Cerebellar cortex (tissue), 1 donor: ENCODE data around the gene HIGD2A.

Experiments
- DNase-seq: peaks from one replicate; pipeline ENCODE4 v3.0.0-alpha.2; 2015; ENCODE audit warnings: low spot score

Gene HIGD2A

DNA sequence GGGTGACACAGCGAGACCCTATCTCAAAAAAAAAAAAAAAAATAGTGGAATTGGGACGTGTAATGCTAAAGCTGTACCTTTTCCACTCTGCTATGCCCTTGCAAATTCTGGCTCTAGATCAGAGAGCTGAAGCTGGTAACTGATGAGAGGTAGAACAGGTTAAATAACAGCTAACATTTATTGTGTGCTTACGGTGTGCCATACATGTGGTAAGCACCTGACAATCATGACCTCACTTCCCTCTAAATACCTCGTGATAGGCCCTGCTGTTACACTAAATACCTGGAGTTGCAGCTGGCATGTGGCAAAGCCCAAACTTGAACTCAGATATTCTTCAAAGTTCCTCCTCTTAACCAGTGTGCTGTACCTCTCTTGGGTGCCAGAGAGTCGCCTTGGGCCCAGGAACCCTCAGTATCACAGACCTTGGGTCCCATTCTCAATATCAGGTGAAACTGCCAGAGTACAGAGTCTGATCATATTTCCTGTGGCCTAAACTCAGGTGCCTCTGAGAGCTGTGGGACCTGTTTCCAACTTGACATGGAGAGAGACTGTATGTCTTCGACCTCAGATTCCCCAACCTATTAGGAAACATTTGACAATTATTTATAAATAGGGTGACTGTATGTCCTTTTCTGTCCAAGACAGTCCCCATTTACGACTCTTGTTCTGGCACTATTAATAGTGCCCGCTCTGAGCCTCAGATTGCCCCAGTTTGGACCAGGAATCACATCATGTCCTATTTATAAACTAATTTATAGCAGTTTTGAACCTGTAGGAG is 18.4 kb upstream of the HIGD2A start:
- DNase-seq = no peak

DNA sequence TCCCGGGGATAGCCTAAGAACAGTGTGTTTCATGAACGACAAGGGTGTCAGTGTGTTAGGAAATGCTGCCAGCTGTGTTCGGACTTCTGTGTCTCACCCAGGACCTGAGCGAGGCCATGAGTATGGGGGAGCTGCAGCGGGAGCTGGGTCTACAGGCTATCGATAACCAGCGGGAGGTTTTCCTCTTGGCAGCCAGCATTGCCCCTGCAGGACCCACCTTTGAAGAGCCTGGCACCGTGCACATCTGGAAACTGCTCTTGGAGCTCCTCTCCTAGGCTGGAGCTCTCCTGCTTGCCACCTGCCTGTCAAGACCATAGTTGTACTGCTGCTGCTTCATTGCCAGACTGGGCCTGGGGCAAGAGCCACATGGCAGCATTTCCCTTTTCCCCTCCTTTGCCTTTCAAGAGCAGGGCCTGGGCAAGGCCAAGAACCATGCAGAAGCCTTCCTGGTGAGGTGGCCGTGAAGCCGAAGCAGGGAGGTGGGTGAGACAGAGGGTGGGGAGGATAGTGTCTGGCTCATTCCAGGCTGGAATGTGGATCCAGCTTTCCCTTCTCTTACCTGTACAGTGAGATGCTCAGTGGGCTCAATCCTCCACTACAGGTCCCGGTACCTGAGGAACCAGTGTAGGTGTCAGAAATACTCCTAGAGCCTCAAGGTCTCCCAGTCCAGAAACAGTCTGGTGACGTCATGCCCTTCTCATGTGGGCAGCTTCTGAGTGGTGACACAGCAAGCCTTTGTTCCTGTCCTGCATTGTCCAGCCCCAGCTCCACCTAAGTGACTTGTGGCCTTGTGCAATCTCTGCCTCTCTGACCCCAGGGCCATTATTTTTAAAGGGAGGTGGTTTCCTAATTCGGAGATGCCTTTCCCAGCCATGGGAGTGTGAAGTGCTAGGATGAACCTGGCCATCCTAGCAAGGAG is 16.7 kb upstream of the HIGD2A start:
- no peak for DNase-seq

DNA sequence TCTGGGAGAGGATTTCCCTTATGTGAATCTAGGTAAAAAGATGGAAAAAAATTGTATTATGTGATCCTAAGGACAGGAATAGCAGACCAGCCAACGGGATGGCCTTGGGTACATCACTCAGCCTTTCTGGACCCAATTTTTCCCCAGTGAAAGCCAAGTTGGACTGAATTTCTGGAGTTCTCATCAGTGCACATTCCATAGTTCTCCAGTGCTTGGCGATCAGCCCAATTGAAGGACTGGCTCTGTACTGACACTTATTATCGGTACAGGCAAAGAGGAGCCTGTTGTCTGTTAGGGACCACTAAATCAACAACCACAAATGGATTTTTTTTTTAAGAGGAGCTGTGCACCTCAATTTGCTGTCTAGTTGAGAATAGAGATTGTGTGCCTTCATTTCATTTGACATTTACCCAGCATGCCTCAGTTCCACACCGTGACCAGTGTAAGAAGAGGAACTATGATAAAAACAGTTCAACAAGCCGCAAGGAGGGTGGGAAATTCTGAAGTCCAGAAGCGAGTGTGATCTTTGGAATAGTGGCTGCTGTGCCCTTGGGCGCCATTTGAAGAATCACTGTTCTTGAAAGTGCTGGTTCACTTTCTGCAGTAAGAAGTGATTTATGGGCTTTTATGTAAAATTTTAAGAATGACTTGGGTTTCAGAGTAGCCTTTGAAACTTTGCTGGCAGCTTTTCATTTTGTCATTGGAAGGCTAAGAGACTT is 15.3 kb upstream of the HIGD2A start:
- no peak for DNase-seq

DNA sequence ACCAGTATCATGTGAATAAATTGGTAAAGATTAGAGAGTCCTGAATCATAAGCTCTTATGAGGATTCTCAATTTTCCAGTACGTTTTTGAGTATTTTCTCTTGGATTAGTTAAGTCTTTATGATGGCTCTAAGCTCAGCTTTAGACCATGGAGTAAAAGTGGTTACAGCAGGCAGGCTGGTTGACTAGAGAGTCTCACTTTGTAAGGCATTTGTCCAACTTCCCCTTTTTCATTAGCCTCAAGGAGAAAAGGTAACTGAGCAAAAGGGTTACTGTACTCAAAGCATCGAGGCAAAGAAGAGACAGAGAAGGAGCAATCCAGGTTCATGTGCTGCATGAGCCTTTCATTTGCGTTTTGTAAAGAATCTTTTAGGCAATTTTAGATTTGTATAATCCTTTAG is 8.7 kb upstream of the HIGD2A start:
- no peak for DNase-seq

DNA sequence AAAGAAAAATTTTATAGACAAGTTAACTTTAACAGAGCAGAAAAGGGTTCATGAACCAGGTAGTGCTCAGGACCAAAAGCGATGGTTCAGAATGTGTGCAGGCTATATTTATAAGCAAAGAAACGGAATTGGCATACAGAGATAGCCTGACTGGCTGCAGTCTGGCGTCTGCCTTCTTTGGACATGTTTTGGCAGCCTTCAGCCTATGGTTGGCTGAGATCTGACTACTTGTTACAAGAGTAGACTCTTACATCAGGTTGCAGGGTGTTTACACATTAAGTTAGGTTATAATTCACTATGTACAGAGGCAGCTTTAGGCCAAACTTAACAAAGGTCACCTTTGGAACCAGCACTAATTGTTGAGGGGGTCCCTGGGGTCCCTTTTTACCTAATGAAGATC is 7.1 kb upstream of the HIGD2A start:
- DNase-seq = no peak

DNA sequence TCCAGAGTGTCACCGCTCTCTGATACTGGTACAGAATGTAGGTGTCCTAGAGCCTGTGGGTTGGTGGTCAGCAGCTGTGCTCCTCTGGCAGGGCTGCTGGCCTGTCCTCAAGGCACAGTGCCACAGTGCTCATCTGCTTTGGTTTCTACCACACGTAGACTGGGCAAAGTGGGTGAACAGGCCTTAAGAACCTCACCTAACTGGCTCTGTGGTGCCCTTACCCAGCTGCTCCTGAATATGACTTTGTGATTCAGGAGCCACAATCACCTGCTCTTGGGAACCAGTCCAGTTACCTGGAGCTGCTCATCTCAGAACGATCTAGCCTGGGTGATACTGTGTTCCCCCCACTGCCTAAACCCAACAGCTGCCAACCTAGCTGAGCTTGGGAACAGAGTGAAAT is 6.6 kb upstream of the HIGD2A start:
- DNase-seq = no peak

DNA sequence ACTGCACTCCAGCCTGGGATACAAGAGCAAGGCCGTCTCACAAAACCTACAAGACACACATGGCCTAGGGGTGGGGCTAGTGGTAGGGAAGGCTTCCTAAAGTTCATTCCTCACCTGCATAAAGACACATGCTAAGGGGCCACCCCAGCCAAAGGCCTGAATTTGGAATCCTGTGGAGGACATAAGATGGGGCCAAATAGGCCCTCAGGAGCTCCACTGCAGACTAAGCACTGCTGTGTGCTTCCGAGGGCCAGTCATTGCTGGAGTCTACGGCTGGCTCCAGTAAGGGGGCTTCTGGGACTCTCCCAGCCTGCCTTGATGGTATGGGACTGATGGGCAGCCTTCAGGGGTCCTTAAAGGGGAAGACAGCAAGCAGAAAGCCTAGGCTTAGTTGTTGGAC is 5.8 kb upstream of the HIGD2A start:
- no peak for DNase-seq

DNA sequence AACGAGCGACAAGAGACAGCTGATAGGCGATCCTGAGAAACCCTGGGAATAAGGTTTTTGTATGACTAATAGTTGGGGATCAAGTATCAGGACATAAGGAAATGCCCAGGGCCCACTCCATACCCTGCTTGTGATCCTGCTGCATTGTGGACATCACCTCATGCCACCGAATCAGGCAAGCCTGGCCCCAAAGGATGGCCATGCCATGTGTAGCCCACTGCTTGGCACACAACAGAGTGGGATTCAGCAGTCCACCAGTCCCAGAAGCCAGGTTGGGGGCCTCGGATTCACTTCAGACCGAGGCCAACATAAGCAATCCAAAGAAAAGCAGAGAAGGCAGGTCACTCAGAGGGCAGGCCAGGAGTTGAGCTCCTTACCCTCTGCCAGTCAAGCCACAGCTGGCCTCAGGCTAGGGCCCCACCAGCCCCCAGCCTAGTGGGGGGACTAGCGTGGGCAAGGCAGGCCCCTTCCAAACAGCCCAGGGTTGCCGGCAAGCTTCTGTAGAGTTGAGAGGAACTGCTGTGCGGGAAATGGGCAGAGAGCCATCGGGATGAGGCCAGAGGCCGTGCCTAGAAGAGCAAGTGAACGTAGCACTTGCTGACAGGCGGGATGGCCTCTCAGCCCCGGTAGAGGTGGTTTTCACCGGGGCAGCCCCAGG is 5.2 kb upstream of the HIGD2A start:
- DNase-seq = no peak

DNA sequence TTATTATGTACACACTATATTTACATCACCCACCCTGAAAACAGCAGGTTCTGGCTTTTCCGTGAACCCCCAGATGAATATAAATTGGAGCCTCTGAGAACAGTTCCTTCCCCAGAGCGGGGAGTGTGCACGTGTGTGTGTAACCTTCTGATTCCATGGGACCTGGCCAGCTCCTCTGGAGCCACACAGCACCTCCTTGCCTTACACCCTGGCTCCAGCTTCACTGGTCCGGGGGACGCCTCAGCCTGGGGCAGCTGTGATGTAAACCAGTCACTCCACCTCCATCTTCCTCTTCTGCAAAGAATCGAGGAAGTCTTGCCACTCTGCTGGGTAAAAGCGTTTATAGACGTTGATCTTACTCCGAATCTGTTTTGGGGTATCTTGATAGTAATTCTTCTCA is 4.6 kb upstream of the HIGD2A start:
- no peak for DNase-seq

DNA sequence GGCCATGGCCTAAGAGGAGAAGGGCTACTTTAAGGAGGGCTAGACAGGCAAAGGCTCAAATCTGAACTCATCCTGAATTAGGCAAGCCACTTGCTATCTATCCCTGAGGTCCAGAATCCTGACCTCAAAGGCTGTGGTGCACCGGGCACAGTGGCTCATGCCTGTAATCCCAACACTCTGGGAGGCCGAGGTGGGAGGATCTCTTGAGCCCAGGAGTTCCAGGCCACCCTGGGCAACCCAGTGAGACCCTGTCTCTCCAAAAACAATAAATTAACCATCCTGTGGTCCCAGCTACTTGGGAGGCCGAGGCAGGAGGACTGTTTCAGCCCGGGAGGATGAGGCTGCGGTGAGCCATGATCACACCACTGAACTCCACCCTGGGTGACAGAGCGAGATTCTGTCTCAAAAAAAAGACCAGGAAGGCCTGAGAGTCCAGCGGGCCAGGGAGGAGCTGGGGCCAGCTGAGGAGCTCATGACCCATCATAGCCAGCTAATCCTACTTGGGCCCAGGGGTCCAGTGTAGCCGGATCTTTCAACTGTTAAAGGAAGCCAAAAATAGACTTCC is 4.1 kb upstream of the HIGD2A start:
- no peak for DNase-seq

DNA sequence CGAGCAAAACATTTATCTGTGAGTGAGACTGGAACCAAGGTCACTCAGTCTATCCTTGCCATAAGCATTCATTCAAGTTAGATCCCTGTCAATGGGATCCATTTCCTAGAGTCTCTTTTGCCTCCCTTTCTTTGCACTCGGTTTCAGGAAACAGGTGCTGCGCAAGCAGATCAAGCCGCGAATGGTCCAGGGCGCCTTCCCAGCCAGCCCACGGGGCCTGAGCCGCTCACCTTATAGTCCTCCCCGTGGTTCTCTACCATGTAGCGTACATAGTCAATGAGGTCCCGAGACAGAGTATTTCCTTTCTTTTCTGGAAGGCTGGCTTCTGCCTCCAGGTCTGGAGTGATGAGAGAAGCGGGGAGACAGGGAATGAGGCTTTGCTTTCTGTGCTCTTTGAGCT is 3.6 kb upstream of the HIGD2A start:
- no peak for DNase-seq

DNA sequence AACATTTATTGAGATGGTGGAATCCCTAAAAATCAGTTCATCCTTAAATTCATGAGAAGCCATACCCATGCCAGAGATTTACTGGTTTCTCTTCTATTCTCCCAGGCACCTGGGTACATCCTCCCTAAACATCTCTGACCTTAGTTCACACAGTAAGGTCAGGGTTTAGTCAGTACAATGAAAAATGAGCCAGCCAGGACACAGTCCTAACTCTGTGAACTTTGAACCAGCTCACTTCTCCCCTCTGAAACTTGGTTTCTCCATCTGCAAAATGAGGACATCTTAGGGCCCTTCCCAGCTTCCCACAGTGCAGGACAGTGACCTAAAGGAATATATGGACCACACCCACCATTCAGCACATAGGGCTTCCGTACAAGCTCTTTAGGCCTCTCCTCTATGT is 2.1 kb upstream of the HIGD2A start:
- no peak for DNase-seq

DNA sequence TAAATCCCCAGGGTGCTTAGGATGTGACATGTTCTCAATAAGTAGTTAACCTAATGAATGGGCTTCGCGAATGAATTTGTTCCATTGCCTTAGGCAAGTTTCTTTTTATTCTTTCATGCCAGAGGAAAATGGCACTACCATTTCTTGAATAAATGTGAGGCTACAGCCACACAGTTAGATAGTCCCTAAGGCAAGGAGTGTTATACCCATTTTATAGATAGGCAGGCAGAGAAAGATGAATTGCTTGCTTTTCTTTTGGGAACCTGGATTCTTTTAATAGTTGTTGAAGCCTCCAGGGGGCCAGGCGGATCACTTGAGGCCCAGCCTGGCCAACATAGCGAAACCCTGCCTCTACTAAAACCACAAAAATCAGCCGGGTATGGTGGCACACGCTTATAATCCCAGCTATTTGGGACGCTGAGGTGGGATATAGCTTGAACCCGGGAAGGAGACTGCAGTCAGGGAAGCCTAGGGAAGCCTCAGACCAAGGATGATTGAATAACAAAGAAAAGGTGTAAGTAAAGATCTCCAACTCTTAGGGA is 1.1 kb upstream of the HIGD2A start:
- no peak for DNase-seq

DNA sequence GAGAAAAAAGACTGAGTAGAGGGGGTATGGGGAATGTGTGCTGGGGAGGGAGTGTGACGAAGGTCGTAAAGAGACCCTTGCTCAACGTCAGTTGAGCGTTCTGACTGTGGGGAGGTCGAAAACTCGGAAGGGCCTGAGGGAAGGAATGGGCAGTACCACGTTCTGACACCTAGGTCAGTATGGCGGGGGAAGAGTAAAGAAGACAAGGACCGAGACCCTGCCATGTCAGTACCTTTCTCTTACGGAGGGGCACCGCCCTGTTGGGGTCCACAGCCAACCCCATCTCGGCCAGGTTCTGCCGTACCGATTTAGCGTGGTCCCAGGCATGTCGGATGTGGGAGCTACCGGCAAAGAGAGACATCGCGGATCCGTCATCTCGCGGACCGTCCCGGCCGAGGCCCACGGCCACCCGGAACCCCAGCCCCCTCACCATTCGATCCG is 528 bp upstream of the HIGD2A start:
- DNase-seq = no peak

DNA sequence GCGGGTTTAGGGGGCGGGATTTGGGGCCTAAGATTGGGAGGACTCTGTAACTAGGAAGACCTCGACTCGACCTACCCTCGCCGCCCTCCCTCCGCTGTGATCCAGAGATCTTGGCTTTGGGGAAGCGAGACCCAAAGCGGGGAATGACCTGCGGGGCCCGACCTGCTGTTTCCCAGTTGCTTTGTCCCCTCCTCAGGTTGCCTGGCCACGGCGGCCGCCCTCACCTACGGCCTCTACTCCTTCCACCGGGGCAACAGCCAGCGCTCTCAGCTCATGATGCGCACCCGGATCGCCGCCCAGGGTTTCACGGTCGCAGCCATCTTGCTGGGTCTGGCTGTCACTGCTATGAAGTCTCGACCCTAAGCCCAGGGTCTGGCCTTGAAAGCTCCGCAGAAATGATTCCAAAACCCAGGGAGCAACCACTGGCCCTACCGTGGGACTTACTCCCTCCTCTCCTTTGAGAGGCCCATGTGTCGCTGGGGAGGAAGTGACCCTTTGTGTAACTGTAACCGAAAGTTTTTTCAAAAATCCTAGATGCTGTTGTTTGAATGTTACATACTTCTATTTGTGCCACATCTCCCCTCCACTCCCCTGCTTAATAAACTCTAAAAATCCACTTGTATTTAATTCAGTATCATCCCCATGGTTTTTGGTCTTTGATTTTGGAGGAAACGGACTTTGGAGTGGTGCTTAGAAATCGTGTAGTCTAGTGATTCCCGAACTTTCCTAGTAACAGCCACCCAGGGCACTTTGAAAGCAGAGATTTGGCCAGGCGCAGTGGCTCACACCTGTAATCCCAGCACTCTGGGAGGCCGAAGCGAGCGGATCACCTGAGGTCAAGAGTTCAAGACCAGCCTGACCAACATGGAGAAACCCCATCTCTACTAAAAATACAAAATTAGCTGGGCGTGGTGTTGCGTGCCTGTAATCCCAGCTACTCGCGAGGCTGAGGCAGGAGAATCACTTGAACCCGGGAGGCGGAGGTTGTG is 878 bp downstream of the HIGD2A start:
- no peak for DNase-seq

DNA sequence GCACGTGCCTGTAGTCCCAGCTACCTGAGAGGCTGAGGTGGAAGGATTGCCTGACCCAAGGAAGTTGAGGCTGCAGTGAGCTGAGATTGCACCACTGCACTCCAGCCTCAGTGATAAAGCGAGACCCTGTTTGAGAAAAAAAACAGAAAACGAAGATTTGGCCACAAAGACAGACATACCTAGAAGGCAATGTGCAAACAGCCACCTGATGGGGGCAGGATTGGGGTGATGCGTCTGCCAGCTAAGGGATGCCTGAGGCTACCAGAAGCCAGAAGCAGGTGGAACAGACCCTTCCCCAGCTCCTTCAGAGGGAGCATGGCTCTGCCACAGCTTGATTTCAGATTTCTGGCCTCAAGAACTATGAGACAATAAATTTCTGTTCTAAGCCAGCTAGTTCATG is 2.9 kb downstream of the HIGD2A start:
- no peak for DNase-seq

DNA sequence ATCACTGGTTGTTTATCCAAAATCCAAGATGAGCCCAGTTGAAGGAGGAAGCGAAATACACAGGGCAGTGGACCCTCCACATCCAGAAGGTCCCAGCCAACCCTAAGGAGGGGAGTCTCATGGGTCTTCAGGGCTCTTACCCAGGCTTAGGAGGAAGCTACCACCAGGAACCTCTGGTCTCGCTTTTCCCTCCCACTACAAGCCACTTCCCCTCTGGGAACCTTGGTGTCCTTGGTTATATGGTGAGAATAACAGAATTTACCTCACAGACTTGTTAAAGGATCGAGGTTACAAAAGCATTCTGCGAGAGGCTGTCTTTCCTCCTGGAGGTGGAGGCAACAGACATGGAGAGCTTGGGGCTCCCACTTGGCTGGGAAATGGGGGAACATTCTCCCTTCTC is 3.4 kb downstream of the HIGD2A start:
- DNase-seq = no peak

DNA sequence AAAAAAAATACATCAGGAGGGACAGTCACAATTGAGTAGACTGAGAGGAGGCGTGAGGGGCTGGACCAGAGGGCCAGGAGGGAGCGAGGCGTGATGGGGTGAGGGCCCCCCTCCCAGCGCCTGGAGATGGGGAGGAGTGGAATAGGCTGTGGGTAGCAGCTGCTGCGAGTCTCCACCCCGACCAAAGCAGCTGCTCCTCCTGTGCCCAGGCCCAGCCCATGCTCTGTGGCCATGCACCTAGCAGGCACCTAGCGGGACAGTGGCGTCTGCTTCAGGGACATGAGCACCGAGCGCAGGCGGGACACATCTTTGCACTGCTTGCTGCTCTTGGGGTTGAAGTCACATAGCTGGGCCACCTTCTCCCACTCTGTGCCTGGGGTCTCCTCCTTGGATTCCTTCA is 4.0 kb downstream of the HIGD2A start:
- DNase-seq = no peak

DNA sequence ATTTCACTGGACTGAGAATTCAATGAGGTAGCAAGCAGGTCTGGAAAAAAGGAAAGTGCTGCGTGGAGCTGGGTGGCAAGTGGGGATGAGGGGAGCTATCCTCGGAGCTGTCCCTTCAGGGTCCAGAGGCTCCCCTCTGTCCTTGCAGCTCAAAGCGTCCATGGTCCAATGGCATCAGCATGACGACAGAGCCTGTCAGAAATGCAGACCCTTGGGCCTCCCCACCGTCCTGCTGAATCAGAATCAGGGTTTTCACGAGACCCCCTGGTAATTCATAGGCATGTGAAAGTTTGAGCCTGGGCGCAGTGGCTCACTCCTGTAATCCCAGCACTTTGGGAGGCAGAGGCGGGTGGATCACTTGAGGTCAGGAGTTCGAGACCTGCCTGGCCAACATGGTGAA is 5.5 kb downstream of the HIGD2A start:
- no peak for DNase-seq
